IMR-90 (cell line): ENCODE data around the gene KCNE5. TPM values are rescaled to one million over a fixed set of nuclear protein-coding genes. Genes with fewer than 3 reads are reported as not detected.
"Not testable (repeated sequence)": the region's sequence is repeated elsewhere in the genome, so short reads cannot be mapped to it uniquely, and the experiment has no call there.

ENCODE experiments used
- ATAC-seq: fragments of 200-7000 bp; cut with Tn5 transposase; 2 replicates; pipeline ENCODE4 v1.9.1; 2020; ENCODE audit warnings: low read depth, mild to moderate bottlenecking, moderate library complexity
- BruUV-seq: library from RNA; stranded (reverse); fragments of 400-500 nt; replicated peaks from 2 replicates; lab custom pipeline; 2021; lab: Mats Ljungman, UMichigan
- CTCF ChIA-PET: fragments of 300-600 bp; formaldehyde crosslinking; extraction: SDS; loops from one replicate; lab custom pipeline; 2021; ENCODE audit warnings: antibody characterized with exemption; lab: Yijun Ruan, JAX
- POLR2A ChIA-PET: fragments of 300-600 bp; sonication (Branson Sonifier 250); formaldehyde crosslinking; loops from one replicate; lab custom pipeline; 2022; ENCODE audit warnings: antibody characterized with exemption; ENCODE audit not compliant: unreplicated experiment; lab: Charles Lee
- DNase-seq: peaks from one replicate; pipeline ENCODE4 v3.0.0; 2013
- H2AFZ ChIP-seq: replicated peaks from 2 replicates; pipeline ENCODE3; 2013; ENCODE audit warnings: low read length, mild to moderate bottlenecking; ENCODE audit not compliant: poor library complexity
- H2AK5ac ChIP-seq: 2 replicates; pipeline ENCODE4 v1.6.1; 2013; ENCODE audit warnings: low read depth, low read length, inconsistent platforms
- H2AK9ac ChIP-seq: replicated peaks from 2 replicates; pipeline ENCODE3; 2013; ENCODE audit warnings: mild to moderate bottlenecking, low read depth, low read length, moderate library complexity; ENCODE audit not compliant: poor library complexity
- H2BK120ac ChIP-seq: 2 replicates; pipeline ENCODE4 v1.6.1; 2013; ENCODE audit warnings: low read depth, low read length, inconsistent platforms
- H2BK15ac ChIP-seq: 3 replicates; pipeline ENCODE4 v1.6.1; 2013; ENCODE audit warnings: low read depth, low read length, inconsistent platforms
- H2BK20ac ChIP-seq: 2 replicates; pipeline ENCODE4 v1.6.1; 2013; ENCODE audit warnings: low read depth, mild to moderate bottlenecking, inconsistent platforms, low read length, moderate library complexity
- H2BK5ac ChIP-seq: 2 replicates; pipeline ENCODE4 v1.6.1; 2013; ENCODE audit warnings: mild to moderate bottlenecking, low read depth, low read length, inconsistent platforms; ENCODE audit not compliant: poor library complexity, severe bottlenecking
- H3K14ac ChIP-seq: replicated peaks from 2 replicates; pipeline ENCODE4 v1.6.1; 2013; ENCODE audit warnings: low read depth, low read length, inconsistent platforms
- H3K18ac ChIP-seq: 2 replicates; pipeline ENCODE4 v1.6.1; 2013; ENCODE audit warnings: low read depth, low read length, control low read depth
- H3K23ac ChIP-seq: 2 replicates; pipeline ENCODE4 v1.6.1; 2013; ENCODE audit warnings: low read depth, low read length, inconsistent platforms
- H3K27ac ChIP-seq: 2 replicates; pipeline ENCODE4 v1.5.1; 2013; ENCODE audit warnings: mild to moderate bottlenecking, control low read depth, low read length; ENCODE audit not compliant: insufficient read depth
- H3K27me3 ChIP-seq: 2 replicates; pipeline ENCODE4 v1.6.1; 2013; ENCODE audit warnings: low read length; ENCODE audit not compliant: control insufficient read depth, insufficient read depth
- H3K36me3 ChIP-seq: 2 replicates; pipeline ENCODE4 v1.6.1; 2013; ENCODE audit warnings: low read length, mixed read lengths; ENCODE audit not compliant: control insufficient read depth, insufficient read depth
- H3K4ac ChIP-seq: 2 replicates; pipeline ENCODE4 v1.6.1; 2013; ENCODE audit warnings: low read depth, low read length, inconsistent platforms
- H3K4me1 ChIP-seq: 2 replicates; pipeline ENCODE4 v1.6.1; 2013; ENCODE audit warnings: low read length, mixed read lengths; ENCODE audit not compliant: control insufficient read depth, insufficient read depth
- H3K4me2 ChIP-seq: 2 replicates; pipeline ENCODE4 v1.6.1; 2013; ENCODE audit warnings: low read depth, mild to moderate bottlenecking, control low read depth, low read length, moderate library complexity
- H3K4me3 ChIP-seq: 2 replicates; pipeline ENCODE4 v1.5.1; 2013; ENCODE audit warnings: low read depth, mild to moderate bottlenecking, control low read depth, low read length, moderate library complexity; ENCODE audit not compliant: insufficient read depth
- H3K56ac ChIP-seq: 2 replicates; pipeline ENCODE4 v1.6.1; 2013; ENCODE audit warnings: low read length, inconsistent platforms; ENCODE audit not compliant: insufficient read depth; ENCODE audit errors: extremely low read depth
- H3K79me1 ChIP-seq, 2 experiments: 2 replicates each; pipeline ENCODE4 v1.6.1; 2013; ENCODE audit warnings: low read length in 2 of 2, inconsistent platforms in 1 of 2, low read depth in 1 of 2
- H3K9ac ChIP-seq: 2 replicates; pipeline ENCODE4 v1.6.1; 2013; ENCODE audit warnings: low read depth, low read length, control low read depth
- H3K9me1 ChIP-seq: 2 replicates; pipeline ENCODE4 v1.6.1; 2013; ENCODE audit warnings: low read length, inconsistent platforms; ENCODE audit not compliant: insufficient read depth
- H3K9me3 ChIP-seq: 2 replicates; pipeline ENCODE4 v1.6.1; 2013; ENCODE audit warnings: low read length; ENCODE audit not compliant: control insufficient read depth, insufficient read depth
- H4K20me1 ChIP-seq: 2 replicates; pipeline ENCODE4 v1.6.1; 2013; ENCODE audit warnings: low read length, inconsistent platforms; ENCODE audit not compliant: insufficient read depth
- H4K5ac ChIP-seq: 2 replicates; pipeline ENCODE4 v1.6.1; 2013; ENCODE audit warnings: mild to moderate bottlenecking, low read depth, low read length, control low read depth
- H4K8ac ChIP-seq, 2 experiments: 2 replicates each; pipeline ENCODE4 v1.6.1; 2013; ENCODE audit warnings: low read depth in 2 of 2, low read length in 2 of 2, control low read depth in 1 of 2, inconsistent platforms in 1 of 2
- H4K91ac ChIP-seq: 2 replicates; pipeline ENCODE4 v1.6.1; 2013; ENCODE audit warnings: low read depth, low read length, inconsistent platforms; ENCODE audit not compliant: insufficient read depth
- BHLHE40 ChIP-seq: fragments of 150-350 bp; IDR thresholded peaks from 2 replicates; pipeline ENCODE4 v1.6.1; 2016; ENCODE audit warnings: mild to moderate bottlenecking, low read depth, low read length
- CHD1 ChIP-seq: IDR thresholded peaks from 2 replicates; pipeline ENCODE4 v1.6.1; 2012; ENCODE audit warnings: low read depth, low read length, improper control_type of control experiment
- WGBS, 2 experiments: methylation state at CpG; one replicate each; pipeline versions ENCODE4 v1.1.5 to v1.1.7; 2013; ENCODE audit warnings: missing lambda C conversion rate in 2 of 2; ENCODE audit not compliant: insufficient read length in 1 of 2; ENCODE audit errors: extremely low coverage in 2 of 2; 5-methylcytosine and 5-hydroxymethylcytosine counted together
- dilution Hi-C: fragments of 300-500 bp; cut with HindIII; formaldehyde crosslinking; loops from one replicate; pipeline ENCODE4 v1.14.3; 2018; ENCODE audit warnings: low sequenced_read_pairs; ENCODE audit not compliant: unreplicated experiment
- in situ Hi-C: fragments of 300-500 bp; cut with MboI; formaldehyde crosslinking; loops from 3 replicates; pipeline ENCODE4 v1.14.3; 2019; ENCODE audit warnings: low sequenced_read_pairs, inconsistent platforms, mixed read lengths
- intact Hi-C: fragments of 100-400 bp; cut with micrococcal nuclease; formaldehyde crosslinking; loops from 2 replicates; pipeline ENCODE4 v1.10.0; 2022
- polyA plus RNA-seq, 3 experiments: library from polyadenylated mRNA; depleted of rRNA; stranded (reverse); fragments of >200 nt; gene quantifications; 2 replicates each; pipeline ENCODE4 v1.2.3, GENCODE V29; 2012; ENCODE audit warnings: low replicate concordance in 1 of 3
- total RNA-seq: library from RNA; depleted of rRNA; stranded (reverse); fragments of >200 nt; gene quantifications from 2 replicates; pipeline ENCODE4 v1.2.3, GENCODE V29; 2012

KCNE5 gene
- total and polyA plus RNA-seq, 2 of the 4 experiments (the other 2 are of a cell fraction), result 0.15 to 0.18 TPM

GRCh38 chrX:109654516-109655109, 29.6 kb upstream of the KCNE5 start:
- TF ChIP-seq CHD1 (no peak), BHLHE40 (no peak)
- Histone ChIP-seq H4K8ac (no peak overlapping the region), H3K27ac (no peak overlapping the region), H3K4me2 (no peak overlapping the region), H3K9me1 (no peaks in the 10 kb centered on the region; the same call in 1 of the 2 replicates), H3K27me3 (no peaks in the 10 kb centered on the region), H3K18ac (no peak overlapping the region), H3K4me3 (no peak overlapping the region), H2AK5ac (no peak overlapping the region), H3K4me1 (no peaks in the 10 kb centered on the region), H2BK5ac (no peak overlapping the region), H2BK120ac (no peak overlapping the region), H3K23ac (no peak overlapping the region), H2BK15ac (no peak overlapping the region), H3K4ac (no peak overlapping the region), H3K79me1 (peaks cover 0 to 6% of the 10 kb centered on the region in 2 experiments; a peak in 2 of 4 replicates), H4K20me1 (no peaks in the 10 kb centered on the region; the same call in 1 of the 2 replicates), H3K36me3 (peaks cover 8% of the 10 kb centered on the region), H3K56ac (no peak overlapping the region), H2BK20ac (no peak overlapping the region), H2AK9ac (no peak overlapping the region), H4K91ac (no peak overlapping the region), H3K9me3 (no peaks in the 10 kb centered on the region), H2AFZ (no peak overlapping the region), H3K9ac (no peak overlapping the region), H4K5ac (no peak overlapping the region), H3K14ac (no peak overlapping the region)
- dilution Hi-C loops, result no loop called here
- WGBS, 2 experiments, result 80% methylated on average over 1 of the region's 5 CpGs; no CpG with 5 or more reads in 1 of the 2 experiments
- no peak for DNase-seq
- no peak for ATAC-seq
- no TSS peak for BruUV-seq
- intact Hi-C loops, result no loop called here
- CTCF ChIA-PET, result no interaction called here
- POLR2A ChIA-PET, result no interaction called here
- in situ Hi-C loops, result no loop called here

- BruUV-seq, H3K4me1 ChIP-seq, DNase-seq, H3K4ac ChIP-seq, H3K9ac ChIP-seq, intact Hi-C loops, H2BK15ac ChIP-seq, H3K4me2 ChIP-seq, H3K79me1 ChIP-seq, H4K5ac ChIP-seq, H3K18ac ChIP-seq, in situ Hi-C loops, H3K27me3 ChIP-seq, CTCF ChIA-PET, H3K27ac ChIP-seq, H4K8ac ChIP-seq, H2AK9ac ChIP-seq, H2AK5ac ChIP-seq, H4K20me1 ChIP-seq, H3K23ac ChIP-seq, H3K56ac ChIP-seq, H2BK120ac ChIP-seq, H2BK20ac ChIP-seq, H3K36me3 ChIP-seq, H2AFZ ChIP-seq, H4K91ac ChIP-seq, H3K9me1 ChIP-seq, H2BK5ac ChIP-seq, H3K9me3 ChIP-seq, H3K14ac ChIP-seq, ATAC-seq, H3K4me3 ChIP-seq, POLR2A ChIA-PET, dilution Hi-C loops: not testable (repeated sequence)
- no CpG with 5 or more reads among the region's 19 CpGs for WGBS, 2 experiments
Measured at GRCh38 chrX:109644671-109645070, 19.7 kb upstream of the KCNE5 start.
